GM18951 (cell line): ENCODE results near the gene RCL1.
"Not testable (repeated sequence)": the region's sequence is repeated elsewhere in the genome, so short reads cannot be mapped to it uniquely, and the experiment has no call there.

Experiments used
- POLR2A ChIP-seq: IDR thresholded peaks from 4 replicates; pipeline ENCODE4 v1.6.1; 2011; ENCODE audit warnings: mild to moderate bottlenecking; ENCODE audit not compliant: insufficient read length, insufficient read depth; ENCODE audit errors: extremely low read depth
- in situ Hi-C: fragments of 300-500 bp; cut with MboI; formaldehyde crosslinking; loops from one replicate; pipeline ENCODE4 v1.12.0; 2022; ENCODE audit warnings: low sequenced_read_pairs, mixed read lengths, inconsistent platforms; ENCODE audit not compliant: unreplicated experiment

Gene RCL1

GRCh38 chr9:4764033-4764432 is 28.7 kb upstream of the RCL1 start:
- in situ Hi-C loops = loop anchor here (10.0 kb wide), 1 partner anchor 161 kb away; no protein-coding TSS in a partner anchor
- no peak for TF ChIP-seq POLR2A

GRCh38 chr9:4768681-4769080 is 24.1 kb upstream of the RCL1 start:
- in situ Hi-C loops = loop anchor here (10.0 kb wide), 1 partner anchor 156 kb away; no protein-coding TSS in a partner anchor
- no peak for TF ChIP-seq POLR2A

GRCh38 chr9:4769321-4770080 is 23.2 kb upstream of the RCL1 start:
- in situ Hi-C loops = loop anchor here (10.0 kb wide), 1 partner anchor 155 kb away; no protein-coding TSS in a partner anchor
- TF ChIP-seq POLR2A = no peak

- in situ Hi-C loops = no loop called here
Observed at GRCh38 chr9:4771788-4772187, 21.0 kb upstream of the RCL1 start.

DNA sequence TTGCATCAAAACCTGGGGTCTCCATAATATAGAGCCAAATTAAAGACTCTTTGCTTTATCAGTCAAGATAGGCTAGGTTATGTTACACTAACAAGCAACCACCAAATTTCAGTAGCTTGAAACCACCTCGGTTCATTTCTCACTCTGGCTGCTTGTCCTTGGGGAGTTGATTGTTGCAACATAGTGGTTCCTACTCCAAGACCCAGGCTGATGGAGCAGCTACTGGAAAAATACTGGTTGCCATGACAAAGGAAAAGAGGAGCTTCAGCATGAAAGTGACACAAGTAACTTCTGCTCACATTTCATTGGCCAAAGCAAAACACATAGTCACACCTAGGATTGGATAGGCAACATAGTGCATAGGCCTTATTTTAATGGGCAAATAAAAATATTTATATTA is 18.5 kb upstream of the RCL1 start:
- no peak for TF ChIP-seq POLR2A
- in situ Hi-C loops = no loop called here

More at GRCh38 chr9:4771788-4772187, 21.0 kb upstream of the RCL1 start:
- no peak for TF ChIP-seq POLR2A

DNA sequence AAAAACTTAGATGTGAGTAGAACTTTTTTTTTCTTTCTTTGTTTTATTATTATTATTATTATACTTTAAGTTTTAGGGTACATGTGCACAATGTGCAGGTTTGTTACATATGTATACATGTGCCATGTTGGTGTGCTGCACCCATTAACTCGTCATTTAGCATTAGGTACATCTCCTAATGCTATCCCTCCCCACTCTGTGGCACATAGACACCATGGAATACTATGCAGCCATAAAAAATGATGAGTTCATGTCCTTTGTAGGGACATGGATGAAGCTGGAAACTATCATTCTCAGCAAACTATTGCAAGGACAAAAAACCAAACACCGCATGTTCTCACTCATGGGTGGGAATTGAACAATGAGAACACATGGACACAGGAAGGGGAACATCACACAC is 17.8 kb upstream of the RCL1 start:
- in situ Hi-C loops = not testable (repeated sequence)

GRCh38 chr9:4780651-4781050 is 12.1 kb upstream of the RCL1 start:
- in situ Hi-C loops = no loop called here
- no peak for TF ChIP-seq POLR2A

GRCh38 chr9:4781408-4781807 is 11.3 kb upstream of the RCL1 start:
- in situ Hi-C loops = no loop called here
- no peak for TF ChIP-seq POLR2A

DNA sequence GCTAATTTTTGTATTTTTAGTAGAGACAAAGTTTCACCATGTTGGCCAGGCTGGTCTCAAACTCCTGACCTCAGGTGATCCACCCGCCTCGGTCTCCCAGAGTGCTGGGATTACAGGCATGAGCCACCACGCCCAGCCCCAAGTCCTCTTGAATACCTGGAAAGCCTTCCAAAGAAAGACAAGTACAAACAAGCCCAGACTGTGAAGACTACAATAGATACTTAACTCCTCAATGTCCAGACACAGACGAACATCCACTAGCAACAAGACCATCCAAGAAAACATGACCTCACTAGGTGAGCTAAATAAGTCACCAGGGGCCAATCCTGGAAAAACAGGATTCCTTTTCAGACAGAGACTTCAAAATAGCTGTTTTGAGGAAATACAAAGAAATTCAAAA is 9.6 kb upstream of the RCL1 start:
- in situ Hi-C loops = not testable (repeated sequence)

DNA sequence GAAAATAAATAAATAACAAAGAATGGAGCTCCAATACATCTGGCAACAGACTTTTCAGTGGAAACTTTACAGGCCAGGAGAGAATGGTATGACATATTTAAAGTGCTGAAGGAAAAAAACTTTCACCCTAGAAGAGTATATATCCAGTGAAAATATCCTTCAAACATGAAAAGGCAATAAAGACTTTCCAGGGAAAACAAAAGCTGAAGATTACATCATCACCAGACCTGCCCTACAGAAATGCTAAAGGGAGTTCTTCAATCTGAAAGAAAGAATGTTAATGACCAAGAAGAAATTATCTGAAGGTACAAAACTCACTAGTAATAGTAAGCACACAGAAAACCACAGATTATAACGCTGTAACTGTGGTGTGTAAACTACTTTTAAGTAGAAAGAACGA is 8.3 kb upstream of the RCL1 start:
- in situ Hi-C loops = no loop called here
- no peak for TF ChIP-seq POLR2A

GRCh38 chr9:4786599-4786998 is 6.1 kb upstream of the RCL1 start:
- no peak for TF ChIP-seq POLR2A
- in situ Hi-C loops = no loop called here

DNA sequence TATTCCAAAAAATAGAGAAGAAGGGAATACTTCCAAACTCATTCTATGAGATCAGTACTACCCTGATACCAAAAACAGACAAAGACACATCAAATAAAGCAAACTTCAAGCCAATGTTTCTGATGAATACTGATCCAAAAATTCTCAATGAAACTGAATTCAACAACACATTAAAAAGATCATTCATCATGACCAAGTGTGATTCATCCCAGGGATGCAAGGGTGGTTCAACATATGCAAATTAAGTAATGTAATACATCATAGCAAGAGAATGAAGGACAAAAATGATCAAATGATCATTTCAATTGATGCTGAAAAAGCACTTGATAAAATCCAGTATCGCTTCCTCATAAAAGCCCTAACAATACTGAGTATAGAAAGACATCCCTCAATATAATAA is 4.9 kb upstream of the RCL1 start:
- in situ Hi-C loops = no loop called here
- no peak for TF ChIP-seq POLR2A

DNA sequence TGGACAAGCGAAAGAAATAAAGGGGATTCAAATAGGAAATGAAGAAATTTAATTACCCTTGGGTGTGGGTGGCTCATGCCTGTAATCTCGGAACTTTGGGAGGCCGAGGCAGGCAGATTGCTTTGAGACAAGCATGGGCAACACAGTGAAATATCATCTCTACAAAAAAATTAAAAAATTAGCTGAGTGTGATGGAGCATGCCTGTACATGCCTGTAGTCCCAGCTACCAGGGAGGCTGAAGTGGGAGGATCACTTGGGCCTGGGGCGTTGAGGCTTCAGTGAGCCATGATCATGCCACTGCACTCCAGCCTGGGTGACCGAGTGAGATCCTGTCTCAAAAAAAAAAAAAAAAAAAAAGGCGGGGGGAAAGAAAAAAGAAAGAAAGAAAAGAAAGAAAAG is 4.0 kb upstream of the RCL1 start:
- in situ Hi-C loops = no loop called here
- no peak for TF ChIP-seq POLR2A

DNA sequence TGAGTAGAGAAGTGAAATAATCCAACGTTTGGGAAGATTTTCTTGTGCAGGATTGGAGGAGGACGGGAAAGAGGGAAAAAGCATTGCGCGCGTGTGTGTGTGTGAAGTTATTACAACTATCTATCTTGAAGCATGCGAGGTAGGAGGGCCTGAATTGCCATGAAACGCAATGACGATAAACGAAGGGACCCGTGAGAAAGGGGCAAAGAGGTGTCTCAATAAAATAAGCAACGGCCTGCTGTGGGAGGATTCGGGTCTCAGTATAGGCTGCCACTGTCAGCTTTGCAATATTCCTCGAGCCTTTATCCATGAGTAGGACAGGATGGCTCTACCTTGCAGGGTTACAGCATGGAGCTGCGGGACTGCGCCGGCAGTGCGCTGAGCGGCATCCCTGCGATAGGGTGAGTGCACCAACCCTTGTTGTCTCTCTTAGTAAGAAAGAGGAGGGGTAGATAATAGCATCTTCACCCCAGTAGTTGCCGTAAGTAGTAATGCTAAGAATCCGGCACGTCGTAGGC is 631 bp upstream of the RCL1 start:
- in situ Hi-C loops = no loop called here
- no peak for TF ChIP-seq POLR2A
